ENCODE measurements around the gene MTMR6.

The MTMR6 gene

DNA sequence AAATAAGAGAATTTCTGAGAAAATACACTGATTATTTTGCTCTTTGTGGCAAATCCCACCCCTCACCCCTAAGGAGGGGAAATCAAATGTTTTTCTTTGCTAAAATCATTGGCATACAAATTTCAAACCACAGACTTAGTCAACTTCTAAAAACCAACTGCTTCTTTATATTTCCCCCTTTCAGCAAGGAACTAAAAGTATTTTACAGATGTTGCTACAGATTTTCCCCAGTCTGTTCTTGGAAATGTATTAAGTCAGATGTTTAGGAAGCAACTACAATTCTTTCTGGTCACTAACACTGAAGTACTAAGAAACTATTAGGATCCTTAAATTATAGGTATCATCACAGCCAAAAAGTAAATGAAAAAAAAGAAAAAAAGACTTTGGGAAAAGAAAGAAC lies 6.9 kb downstream of the MTMR6 start:
- DNase-seq (ENCODE audit: low read depth): no peak

DNA sequence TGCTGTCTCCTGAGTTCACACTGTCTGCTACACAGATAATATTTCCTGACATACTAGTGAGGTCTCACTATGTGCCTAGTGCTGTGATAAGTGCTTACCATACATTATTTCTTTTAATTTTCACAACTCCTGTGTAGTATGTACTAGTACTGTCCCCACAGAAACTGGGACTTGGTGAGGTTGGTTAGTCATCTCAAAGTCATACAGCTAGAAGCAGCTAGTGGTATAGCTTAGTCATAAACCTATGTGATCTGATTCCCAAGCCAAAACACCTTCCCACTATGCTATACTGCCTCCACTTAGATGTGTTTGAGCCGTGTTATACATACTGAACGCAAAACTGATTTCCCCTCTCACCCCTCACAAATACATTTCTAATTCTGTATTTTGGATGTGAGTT lies 10.5 kb downstream of the MTMR6 start:
- no peak for DNase-seq (ENCODE audit: low read depth)

DNA sequence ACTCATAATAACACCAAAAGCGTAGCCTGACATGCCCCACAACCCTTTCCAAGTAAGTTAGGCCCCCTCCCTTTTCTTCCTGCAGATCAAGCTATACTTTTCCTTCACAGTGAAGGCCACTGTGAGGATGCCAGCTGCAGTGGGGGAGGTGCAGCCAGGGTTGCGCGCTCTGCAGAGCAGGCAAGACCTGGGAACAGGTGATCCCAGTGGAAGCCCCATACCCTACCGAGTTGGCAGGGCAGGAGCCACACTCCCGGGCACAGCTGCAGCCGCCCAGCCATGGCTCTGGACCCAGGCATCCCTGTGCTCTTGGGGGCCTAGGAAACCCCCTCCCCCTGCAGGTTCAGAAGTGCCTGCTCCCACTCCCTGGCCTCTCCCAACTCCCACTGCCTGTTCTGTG lies 18.7 kb downstream of the MTMR6 start:
- DNase-seq (ENCODE audit: low read depth): no peak

DNA sequence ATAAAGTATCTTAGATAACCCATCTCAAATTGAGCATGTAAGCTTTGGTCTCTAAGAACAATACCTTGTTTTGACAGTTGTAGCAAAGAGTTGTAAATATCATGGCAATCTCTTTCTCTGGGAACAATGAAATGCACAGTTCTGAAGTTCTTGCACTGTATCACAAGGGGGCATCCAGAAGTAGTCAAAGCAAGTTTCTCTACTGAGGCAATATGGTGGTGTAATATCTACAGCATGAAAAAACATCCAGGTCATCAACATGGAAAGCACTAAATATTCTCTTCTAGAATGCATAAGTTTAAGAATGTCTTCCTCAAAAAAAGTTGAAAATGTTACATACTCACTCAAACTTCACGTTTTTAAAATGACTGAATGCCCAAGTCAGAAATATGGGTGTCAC lies 19.6 kb downstream of the MTMR6 start:
- no peak for DNase-seq (ENCODE audit: low read depth)

DNA sequence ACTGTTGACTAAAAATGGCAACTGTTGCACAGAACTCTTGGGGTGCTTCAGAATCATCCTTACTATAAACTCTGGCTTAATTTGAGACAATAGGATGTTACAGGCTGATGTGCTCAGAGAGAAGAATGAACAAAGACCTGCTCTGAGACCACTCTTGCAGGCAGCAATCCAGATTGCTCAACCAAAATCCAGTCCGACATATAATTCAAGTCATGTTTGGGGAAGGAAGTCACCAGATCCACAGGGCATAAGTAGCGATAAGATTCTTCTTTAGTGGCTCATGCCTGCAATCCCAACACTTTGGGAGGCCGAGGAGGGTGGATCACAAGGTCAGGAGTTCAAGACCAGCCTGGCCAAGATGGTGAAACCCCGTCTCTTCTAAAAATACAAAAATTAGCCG lies 20.6 kb downstream of the MTMR6 start:
- DNase-seq (ENCODE audit: low read depth): no peak

DNA sequence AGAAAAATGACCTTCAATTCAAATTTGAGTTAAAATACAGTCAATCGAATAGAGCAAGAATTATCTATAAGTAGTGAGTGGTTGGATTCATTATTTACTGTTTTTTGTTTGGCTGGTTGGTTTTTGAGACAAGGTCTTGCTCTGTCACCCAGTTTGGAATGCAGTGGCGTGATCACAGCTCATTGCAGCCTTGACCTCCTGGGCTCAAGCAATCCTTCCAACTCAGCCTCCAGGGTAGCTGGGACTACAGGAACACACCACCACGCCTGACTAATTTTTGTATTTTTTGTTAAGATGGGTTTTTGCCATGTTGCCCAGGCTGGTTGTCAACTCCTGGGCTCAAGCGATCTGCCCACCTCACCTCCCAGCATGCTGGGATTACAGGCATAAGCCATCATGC lies 25.0 kb downstream of the MTMR6 start:
- no peak for DNase-seq (ENCODE audit: low read depth)

DNA sequence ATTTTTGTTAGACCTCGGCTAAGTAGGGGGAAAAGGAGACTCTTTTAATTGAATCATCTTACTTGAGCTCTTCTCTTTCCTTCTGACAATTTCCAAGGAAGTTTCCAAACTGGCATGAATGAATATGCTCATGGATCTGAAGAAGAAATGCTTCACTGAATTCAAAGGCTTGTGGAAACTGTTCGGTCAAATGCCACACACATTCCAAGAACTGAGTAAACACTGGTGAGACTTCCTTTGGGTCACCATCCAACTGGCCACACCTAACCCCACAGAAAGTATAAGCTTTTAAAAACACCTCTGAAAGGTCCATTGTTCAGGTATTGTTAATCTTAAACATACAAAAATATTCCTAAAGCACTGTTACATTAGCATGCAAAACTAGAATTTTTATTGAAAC lies 33.6 kb downstream of the MTMR6 start:
- DNase-seq (ENCODE audit: low read depth): no peak

DNA sequence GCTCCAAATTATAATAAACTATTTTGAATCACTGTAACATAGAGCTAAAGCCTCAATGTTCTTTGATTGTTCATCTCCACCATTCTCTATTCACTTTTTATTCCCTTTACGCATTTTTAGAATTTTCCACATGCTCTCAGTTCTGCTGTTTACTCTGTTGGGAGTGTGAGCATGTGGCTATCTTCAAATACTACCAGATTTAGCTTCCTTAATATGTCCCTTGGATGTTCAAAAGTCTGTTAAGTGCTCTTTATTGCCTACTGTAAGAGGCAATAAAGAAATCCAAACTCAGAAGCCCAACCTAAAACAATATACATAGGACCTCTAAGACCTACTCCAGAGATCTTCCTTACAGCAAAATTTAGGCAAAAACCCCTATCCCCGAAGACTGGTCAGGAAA lies 34.5 kb downstream of the MTMR6 start:
- no peak for DNase-seq (ENCODE audit: low read depth)

DNA sequence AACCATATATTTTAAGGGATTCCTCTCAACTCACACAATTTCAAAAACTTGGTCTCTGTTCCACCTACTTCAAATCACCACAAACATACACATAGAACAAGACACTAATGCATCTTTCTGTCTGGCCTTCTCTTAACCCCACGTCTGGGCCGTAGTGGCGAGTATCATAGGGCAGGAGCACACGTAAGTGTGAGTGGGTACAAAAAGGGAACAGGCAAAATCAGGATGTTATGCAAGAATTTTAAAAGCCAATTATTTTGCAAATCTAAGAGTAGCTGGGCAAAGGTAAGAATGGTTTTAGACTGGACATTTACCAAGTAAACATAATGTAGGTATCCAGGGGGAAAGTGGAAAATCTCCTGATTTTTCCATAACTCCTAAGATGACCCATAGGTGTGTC lies 35.1 kb downstream of the MTMR6 start:
- DNase-seq (ENCODE audit: low read depth): no peak

DNA sequence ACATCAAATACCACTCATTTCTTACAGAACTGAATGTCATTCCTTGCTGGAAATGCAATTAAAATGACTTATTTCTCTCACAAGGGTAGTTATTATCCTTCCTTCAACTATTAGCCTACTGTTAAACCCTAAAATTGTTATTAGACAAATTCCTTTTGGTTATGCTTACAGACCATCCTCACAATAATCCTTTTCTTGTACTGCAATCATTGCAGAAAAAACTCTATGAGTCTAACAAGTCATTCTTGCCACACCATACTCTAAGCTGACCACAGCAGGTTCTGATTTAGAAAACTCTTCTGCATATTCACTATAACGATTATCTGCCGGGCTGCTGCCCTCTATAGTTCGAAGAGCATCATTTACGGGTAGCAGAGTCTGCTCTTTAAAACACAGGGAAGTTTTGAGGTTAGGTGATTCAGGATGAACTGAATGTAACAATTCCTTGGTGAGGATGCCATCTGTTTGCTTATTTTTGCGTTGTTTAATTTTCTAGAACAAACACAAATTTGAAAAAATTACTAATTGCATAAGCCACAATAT lies 38.2 kb downstream of the MTMR6 start:
- no peak for DNase-seq (ENCODE audit: low read depth)

DNA sequence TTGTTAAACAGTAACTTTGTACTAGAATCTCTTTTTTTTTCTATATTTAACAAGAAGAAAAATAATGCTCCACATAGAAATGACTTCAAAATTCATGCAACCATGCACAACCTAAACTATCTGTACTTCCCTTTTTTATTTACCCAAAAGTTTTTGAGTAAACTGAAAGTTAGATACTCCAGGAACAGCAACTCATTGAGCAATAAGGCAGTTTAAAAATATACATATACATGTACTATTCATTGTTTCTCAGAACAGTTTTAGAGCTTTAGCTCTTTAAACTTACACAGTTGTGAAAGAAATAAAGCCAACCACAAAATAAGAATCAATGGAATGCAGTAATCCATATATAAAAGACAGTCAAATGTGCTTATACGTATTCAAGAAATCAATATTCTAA lies 39.2 kb downstream of the MTMR6 start:
- no peak for DNase-seq (ENCODE audit: low read depth)

DNA sequence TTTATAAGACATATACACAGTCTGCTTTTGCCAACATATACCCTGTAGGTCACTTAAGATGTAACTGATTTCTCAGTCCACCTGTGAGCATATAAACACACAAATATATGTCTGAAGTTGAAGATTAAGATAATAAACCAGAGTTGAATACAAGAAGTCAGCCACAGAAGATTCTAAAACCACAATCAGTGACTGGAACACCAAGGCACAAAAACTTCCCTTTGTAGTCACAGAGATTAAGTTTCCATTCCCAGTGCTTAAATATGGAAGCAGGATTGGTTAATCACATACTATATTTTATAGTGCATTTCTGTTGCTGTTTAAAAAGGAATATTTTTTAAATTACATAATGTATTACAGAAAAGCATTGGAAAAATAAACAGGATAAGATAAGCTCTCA lies 39.9 kb downstream of the MTMR6 start:
- no peak for DNase-seq (ENCODE audit: low read depth)

DNA sequence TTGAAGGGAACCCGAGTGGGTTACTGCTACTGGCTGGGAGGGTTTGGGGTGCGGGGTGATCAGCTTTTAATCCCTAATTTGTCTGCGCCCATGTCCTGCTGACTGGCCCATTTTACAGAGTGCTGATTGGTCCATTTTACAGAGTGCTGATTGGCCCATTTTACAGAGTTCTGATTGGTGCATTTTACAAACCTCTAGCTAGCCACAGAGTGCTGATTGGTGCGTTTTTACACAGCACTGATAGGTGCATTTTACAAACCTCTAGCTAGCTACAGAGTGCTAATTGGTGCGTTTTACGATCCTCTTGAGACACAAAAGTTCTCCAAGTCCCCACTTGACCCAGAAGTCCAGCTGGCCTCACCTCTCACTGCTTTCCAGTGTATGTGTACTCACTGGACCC lies 43.2 kb downstream of the MTMR6 start:
- no peak for DNase-seq (ENCODE audit: low read depth)

DNA sequence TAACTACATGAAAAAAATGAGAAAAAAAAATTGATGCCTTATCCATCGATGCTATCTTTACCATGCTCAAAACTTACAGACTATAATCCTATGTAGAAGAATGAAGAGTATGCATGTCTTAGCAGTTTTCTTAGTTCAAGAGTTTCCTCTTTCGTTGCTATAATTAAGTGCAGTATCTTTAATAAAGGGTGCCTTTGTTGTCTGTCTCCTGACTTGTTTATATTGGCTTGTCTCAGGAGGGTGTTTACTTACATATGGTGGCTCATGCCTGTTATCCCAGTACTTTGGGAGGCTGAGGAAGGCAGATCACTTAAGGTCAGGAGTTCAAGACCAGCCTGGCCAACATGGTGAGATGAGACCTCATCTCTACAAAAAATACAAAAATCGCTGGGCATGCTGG lies 44.3 kb downstream of the MTMR6 start:
- DNase-seq (ENCODE audit: low read depth): no peak

DNA sequence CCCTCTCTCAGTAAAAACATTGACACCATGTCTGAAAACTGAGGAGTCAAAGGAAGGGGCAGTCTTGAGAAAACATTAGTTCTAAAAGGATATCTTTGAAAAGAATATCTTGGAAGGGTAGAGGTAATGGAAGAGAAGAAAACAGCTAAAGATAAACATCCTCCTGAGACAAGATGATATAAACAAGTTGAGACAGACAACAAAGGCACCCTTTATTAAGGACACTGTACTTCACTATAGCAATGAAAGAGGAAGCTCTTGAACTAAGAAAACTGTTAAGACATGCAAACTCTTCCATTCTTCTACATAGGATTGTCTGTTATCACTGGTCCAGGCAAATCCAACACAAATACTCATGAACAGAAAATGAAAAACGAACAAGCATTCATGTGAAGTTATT lies 46.3 kb downstream of the MTMR6 start:
- DNase-seq (ENCODE audit: low read depth): no peak

DNA sequence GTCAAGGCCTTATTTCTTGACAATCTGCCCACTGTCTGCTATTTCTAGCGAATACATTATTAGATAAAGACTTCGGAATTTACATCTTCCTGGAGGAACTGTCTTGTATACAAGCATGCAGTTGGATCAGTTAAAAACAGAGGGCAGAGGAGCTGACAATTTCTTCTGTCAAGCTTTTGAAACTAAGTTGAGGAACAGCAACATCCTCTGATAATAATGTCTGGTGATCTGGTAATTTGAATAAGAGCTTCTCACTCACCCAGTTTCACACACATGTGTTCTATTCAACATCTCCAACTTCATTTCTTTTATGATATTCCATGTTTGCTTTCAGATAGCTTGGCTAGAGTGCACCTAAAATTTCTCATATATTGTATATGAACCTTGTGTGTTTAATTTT lies 50.2 kb downstream of the MTMR6 start:
- DNase-seq (ENCODE audit: low read depth): no peak

DNA sequence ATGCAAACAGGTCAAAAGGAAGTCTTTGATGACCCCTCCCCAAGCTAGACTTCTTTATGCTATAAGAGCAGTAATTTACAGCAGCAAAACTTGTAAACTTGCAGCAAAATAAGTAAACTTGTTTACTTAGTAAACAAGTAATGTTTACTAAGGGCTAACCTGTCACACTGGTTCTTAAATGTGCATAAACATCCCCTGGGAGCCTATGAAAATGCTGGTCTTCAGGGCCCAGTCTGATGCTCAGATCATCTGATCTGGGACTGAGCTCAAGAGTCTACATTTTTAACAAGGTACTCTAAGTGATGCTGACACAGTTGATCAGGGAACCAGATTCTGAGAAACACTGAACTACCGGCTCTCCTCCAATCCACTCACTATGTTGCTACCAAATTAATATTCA lies 53.4 kb downstream of the MTMR6 start:
- DNase-seq (ENCODE audit: low read depth): no peak

DNA sequence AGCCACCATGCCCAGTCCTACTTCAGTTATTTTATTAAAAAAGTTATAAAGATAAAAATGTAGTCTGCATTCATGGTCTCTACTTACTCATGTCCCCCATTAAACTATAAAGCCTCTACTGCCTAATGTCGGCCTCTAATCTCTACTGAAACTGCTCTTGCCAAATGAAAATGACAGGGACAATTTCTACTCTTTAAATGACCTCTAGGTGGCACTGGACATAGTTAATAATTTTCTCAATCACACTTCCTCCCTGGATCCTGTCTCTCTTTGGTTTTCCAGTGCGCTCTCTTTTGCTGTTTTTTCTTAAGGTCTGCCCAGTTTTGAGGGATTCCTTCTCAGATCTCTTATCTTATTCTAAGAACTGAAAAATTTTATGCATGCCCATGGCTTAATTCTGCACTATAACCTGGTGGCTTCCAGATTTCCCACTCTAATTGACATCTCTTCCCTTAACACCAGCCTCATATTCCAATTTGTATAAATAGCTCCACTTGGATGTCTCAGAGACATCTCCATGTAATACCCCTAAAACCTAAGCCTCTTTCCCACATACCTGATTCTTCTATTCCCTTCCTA lies 54.3 kb downstream of the MTMR6 start:
- no peak for DNase-seq (ENCODE audit: low read depth)

DNA sequence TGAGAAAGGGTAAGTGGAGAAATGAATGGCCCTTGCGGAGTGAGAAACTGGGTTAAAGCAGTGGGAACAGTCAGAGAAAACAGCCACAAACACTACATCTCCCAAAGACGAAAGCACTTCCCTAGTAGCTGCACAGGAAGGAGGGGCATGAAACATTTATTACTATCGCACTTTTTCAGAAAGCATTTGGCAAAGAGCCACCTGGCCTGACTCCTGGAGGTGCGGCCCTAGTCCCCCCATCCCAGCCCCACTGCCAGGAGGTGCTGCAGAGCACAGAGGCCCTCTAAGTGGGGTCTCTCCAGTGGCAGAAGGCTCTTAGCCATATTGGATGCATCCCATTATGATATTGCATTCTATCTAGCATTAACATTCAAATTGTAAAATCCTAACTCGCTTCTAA lies 55.8 kb downstream of the MTMR6 start:
- DNase-seq (ENCODE audit: low read depth): no peak

DNA sequence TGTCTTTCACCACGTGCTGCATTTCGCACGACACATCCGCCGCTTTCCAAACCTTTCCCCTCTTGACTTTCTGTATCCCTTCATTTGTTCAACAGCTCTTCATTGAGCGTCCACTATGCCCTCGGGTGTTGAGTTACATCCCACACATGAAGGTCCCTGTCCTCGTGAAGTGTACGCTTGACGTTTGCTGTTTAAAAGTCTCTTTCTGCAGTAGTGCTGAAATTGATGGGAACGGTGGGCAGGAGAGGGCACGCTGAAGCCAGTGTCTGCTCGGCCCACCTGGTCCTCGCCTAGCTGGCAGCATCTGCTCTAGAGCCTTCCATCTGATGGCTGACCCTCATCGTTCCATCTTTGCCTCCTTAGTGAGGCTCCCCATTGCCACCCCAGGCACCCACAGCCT lies 59.6 kb downstream of the MTMR6 start:
- no peak for DNase-seq (ENCODE audit: low read depth)

DNA sequence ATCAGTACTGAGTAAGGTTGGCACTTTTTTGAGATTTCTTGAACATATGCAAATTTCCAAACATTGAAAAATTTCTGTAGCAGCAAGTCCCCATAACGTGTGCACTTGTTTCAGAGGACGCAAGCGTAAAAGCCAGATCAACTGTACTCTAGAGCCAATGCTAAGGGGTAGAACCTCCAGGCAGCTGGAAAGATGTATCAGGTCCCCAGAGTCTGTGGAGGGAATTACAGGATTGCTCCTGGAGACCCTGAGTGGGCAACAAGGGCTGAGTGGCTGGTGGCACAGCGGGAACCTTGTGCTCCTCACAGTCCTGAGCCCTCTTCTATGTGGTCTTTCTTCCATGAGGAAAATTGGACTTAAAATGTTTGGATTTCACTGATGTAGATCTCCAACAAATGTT lies 61.3 kb downstream of the MTMR6 start:
- no peak for DNase-seq (ENCODE audit: low read depth)

DNA sequence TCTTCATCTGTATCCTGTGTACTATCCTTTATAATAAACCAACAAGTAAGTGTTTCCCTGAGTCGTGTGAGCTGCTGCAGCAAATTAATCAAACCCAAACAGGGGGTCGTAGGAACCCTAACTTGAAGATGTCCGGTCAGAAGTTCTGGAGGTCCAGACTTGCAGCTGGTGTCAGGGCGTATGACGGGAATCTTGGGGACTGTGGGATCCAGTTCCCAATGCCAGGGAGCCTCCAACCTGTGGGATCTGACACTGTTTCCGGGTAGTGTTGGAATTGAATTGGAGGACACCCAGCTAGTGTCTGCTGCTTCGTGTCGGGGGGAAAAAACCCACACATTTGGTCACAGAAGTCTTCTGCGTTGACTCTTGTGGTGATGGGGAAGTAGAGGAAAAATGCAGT lies 63.1 kb downstream of the MTMR6 start:
- no peak for DNase-seq (ENCODE audit: low read depth)

DNA sequence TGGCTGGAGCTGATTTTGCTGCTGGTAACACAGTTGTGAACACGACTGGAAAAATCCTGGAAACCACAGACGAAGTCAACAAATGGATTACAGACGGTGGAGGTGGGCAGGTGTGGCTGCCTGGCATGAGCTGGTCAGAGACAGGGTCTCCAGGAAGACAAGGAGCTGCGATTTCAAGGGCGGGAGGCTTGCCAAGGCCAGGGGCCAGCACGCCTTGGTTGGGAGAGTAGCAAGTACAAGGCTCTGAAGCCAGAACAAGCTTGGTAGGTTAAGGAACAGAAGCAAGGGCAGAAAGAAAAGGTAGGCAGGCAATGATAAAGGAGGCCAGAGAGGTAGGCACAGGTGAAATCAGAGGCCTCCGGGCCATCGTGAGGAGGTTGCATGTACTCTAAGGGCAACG lies 64.5 kb downstream of the MTMR6 start:
- no peak for DNase-seq (ENCODE audit: low read depth)

DNA sequence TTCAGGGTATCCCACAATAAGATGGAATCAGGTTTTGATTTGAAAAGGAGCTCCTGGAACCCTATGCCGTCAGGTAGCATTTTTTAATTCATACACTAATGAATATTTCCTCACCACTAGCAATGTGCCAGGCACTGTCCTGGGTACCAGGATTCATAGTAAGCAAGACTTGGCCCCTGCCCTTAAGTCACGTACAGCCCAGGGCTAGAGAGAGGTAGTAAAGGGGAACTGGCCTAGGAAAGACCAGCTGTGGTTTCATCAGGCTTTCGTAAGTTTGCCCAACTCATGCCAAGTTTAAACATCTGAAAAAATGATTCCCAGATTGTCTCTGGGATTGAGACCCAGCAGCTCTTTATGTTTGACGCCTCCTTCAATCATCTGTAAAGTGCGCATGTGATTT lies 69.3 kb downstream of the MTMR6 start:
- DNase-seq (ENCODE audit: low read depth): no peak
